GM23338 (cell line): ENCODE measurements around the gene RAD51B. TPM values are rescaled to one million over a fixed set of nuclear protein-coding genes. Genes with fewer than 3 reads are reported as not detected.

ENCODE experiments used
- ATAC-seq: fragments of 200-7000 bp; cut with Tn5 transposase; 3 replicates; pipeline ENCODE4 v1.9.1; 2020
- DNase-seq: peaks from one replicate; pipeline ENCODE4 v3.0.0-alpha.2; 2015; ENCODE audit warnings: low spot score
- H2AFZ ChIP-seq: fragments of 200-600 bp; sonication (generic); 2 replicates; pipeline ENCODE4 v1.8.0; 2016; ENCODE audit warnings: antibody characterized with exemption, mild to moderate bottlenecking, moderate library complexity
- H3F3A ChIP-seq: fragments of 200-600 bp; sonication (generic); replicated peaks from 2 replicates; pipeline ENCODE4 v1.8.0; 2017; ENCODE audit warnings: antibody characterized with exemption, mixed run types, low read depth
- H3K27ac ChIP-seq: fragments of 200-600 bp; sonication (generic); 2 replicates; pipeline ENCODE4 v1.6.1; 2016; ENCODE audit warnings: low read depth
- H3K27me3 ChIP-seq: fragments of 200-600 bp; sonication (generic); 2 replicates; pipeline ENCODE4 v1.8.0; 2016; ENCODE audit warnings: mild to moderate bottlenecking, mixed run types, moderate library complexity; ENCODE audit not compliant: insufficient read depth
- H3K36me3 ChIP-seq: fragments of 200-600 bp; sonication (generic); 2 replicates; pipeline ENCODE4 v1.8.0; 2016; ENCODE audit warnings: mild to moderate bottlenecking; ENCODE audit not compliant: insufficient read depth
- H3K4me1 ChIP-seq: fragments of 200-600 bp; sonication (generic); 2 replicates; pipeline ENCODE4 v1.8.0; 2016; ENCODE audit warnings: mild to moderate bottlenecking, moderate library complexity; ENCODE audit not compliant: insufficient read depth
- H3K4me2 ChIP-seq: fragments of 200-600 bp; sonication (generic); 2 replicates; pipeline ENCODE4 v1.7.1; 2017; ENCODE audit warnings: mixed run types
- H3K4me3 ChIP-seq: fragments of 200-600 bp; sonication (generic); 2 replicates; pipeline ENCODE4 v1.6.1; 2016; ENCODE audit warnings: mixed run types
- H3K79me2 ChIP-seq: fragments of 200-600 bp; sonication (generic); replicated peaks from 2 replicates; pipeline ENCODE4 v1.8.0; 2017; ENCODE audit warnings: mild to moderate bottlenecking; ENCODE audit not compliant: insufficient read depth
- H3K9me2 ChIP-seq: fragments of 200-600 bp; sonication (generic); 2 replicates; pipeline ENCODE4 v1.8.0; 2017; ENCODE audit not compliant: insufficient read depth
- H4K20me1 ChIP-seq: fragments of 200-600 bp; sonication (generic); replicated peaks from 2 replicates; pipeline ENCODE4 v1.8.0; 2017; ENCODE audit warnings: mild to moderate bottlenecking; ENCODE audit not compliant: insufficient read depth
- H3K27ac Mint-ChIP-seq: 2 replicates; pipeline ENCODE4 v1.8.0; 2020; ENCODE audit warnings: inconsistent platforms, mild to moderate bottlenecking, moderate library complexity, mixed read lengths
- H3K27me3 Mint-ChIP-seq: 3 replicates; pipeline ENCODE4 v1.8.0; 2022; ENCODE audit warnings: low read depth, mild to moderate bottlenecking, moderate library complexity, mixed read lengths, inconsistent platforms; ENCODE audit not compliant: insufficient read depth, poor library complexity
- H3K36me3 Mint-ChIP-seq: 3 replicates; pipeline ENCODE4 v1.8.0; 2021; ENCODE audit warnings: low read depth, mild to moderate bottlenecking, inconsistent platforms, moderate library complexity, mixed read lengths
- H3K4me1 Mint-ChIP-seq: 3 replicates; pipeline ENCODE4 v1.8.0; 2020; ENCODE audit warnings: mild to moderate bottlenecking, inconsistent platforms, mixed read lengths
- H3K4me3 Mint-ChIP-seq: 3 replicates; pipeline ENCODE4 v1.8.0; 2021; ENCODE audit warnings: moderate library complexity, mild to moderate bottlenecking, inconsistent platforms, mixed read lengths
- H3K9me3 Mint-ChIP-seq: 3 replicates; pipeline ENCODE4 v1.8.0; 2020; ENCODE audit warnings: moderate library complexity, mild to moderate bottlenecking, inconsistent platforms, mixed read lengths
- CREB1 ChIP-seq: fragments of 250-450 bp; sonication (Bioruptor Pico); IDR thresholded peaks from 2 replicates; pipeline ENCODE4 v1.5.0; 2020; ENCODE audit warnings: low read depth, mild to moderate bottlenecking, moderate library complexity
- CTCF ChIP-seq, 2 experiments: fragments of 200-600 bp in 1 of 2; sonication (generic) in 1 of 2; conservative IDR thresholded peaks; 2 replicates each; pipeline versions ENCODE4 v1.5.1 to v1.6.1; 2016 to 2017; ENCODE audit warnings: antibody characterized with exemption in 2 of 2, low read depth in 2 of 2, mild to moderate bottlenecking in 2 of 2, moderate library complexity in 1 of 2
- EZH2 ChIP-seq: fragments of 200-600 bp; sonication (generic); IDR thresholded peaks from one replicate; pipeline ENCODE4 v1.8.0; 2017; ENCODE audit warnings: antibody characterized with exemption, mild to moderate bottlenecking, low read depth; ENCODE audit not compliant: unreplicated experiment
- EZH2phosphoT487 ChIP-seq: fragments of 200-600 bp; sonication (generic); IDR thresholded peaks from one replicate; pipeline ENCODE4 v1.8.1; 2018; ENCODE audit warnings: antibody characterized with exemption; ENCODE audit not compliant: unreplicated experiment
- JUNB ChIP-seq: IDR thresholded peaks from one replicate; pipeline ENCODE4 v1.6.1; 2016; ENCODE audit warnings: antibody characterized with exemption; ENCODE audit not compliant: unreplicated experiment
- NANOG ChIP-seq: IDR thresholded peaks from 2 replicates; pipeline ENCODE4 v1.6.1; 2016; ENCODE audit warnings: antibody characterized with exemption, borderline replicate concordance
- POLR2AphosphoS5 ChIP-seq: IDR thresholded peaks from 2 replicates; pipeline ENCODE4 v1.6.1; 2016; ENCODE audit warnings: antibody characterized with exemption, low read depth
- REST ChIP-seq: IDR thresholded peaks from one replicate; pipeline ENCODE4 v1.6.1; 2018; ENCODE audit warnings: antibody characterized with exemption; ENCODE audit not compliant: unreplicated experiment
- STAT1 ChIP-seq: IDR thresholded peaks from one replicate; pipeline ENCODE4 v1.6.1; 2016; ENCODE audit warnings: antibody characterized with exemption; ENCODE audit not compliant: unreplicated experiment
- ZNF114 ChIP-seq: fragments of 250-450 bp; sonication (Bioruptor Pico); IDR thresholded peaks from 2 replicates; pipeline ENCODE4 v1.5.0; 2020; ENCODE audit warnings: mild to moderate bottlenecking, moderate library complexity
- ZNF331 ChIP-seq: fragments of 250-450 bp; sonication (Bioruptor Pico); IDR thresholded peaks from 2 replicates; pipeline ENCODE4 v1.5.0; 2020; ENCODE audit warnings: low read depth, mild to moderate bottlenecking, moderate library complexity
- ZNF462 ChIP-seq: fragments of 250-450 bp; sonication (Bioruptor Pico); IDR thresholded peaks from 2 replicates; pipeline ENCODE4 v1.5.0; 2020; ENCODE audit warnings: mild to moderate bottlenecking, moderate library complexity
- polyA plus RNA-seq: library from polyadenylated mRNA; unstranded; fragments of >200 nt; fragmentation: Nextera tagmentation; extraction: Ambion mirVana; gene quantifications from 2 replicates; pipeline ENCODE4 v1.2.1, GENCODE V29; 2016
- total RNA-seq: library from RNA; depleted of rRNA; stranded (reverse); fragments of >200 nt; shearing (Covaris generic); gene quantifications from 2 replicates; pipeline ENCODE4 v1.2.3, GENCODE V29; 2014
- TF ChIP-seq, protein P1 (sequence below): IDR thresholded peaks from 2 replicates; pipeline ENCODE4 v1.6.1; 2016; ENCODE audit warnings: antibody characterized with exemption

RAD51B gene
- total and polyA plus RNA-seq, 2 experiments from 2014 or later, result 15.7 to 29.1 TPM

- TF ChIP-seq NANOG, result no peak
- no peak for TF ChIP-seq JUNB
- TF ChIP-seq STAT1, result no peak
- no peak for TF ChIP-seq EZH2
- TF ChIP-seq ZNF462 (CRISPR knock-in tag), result no peak
- no peak for TF ChIP-seq POLR2AphosphoS5
- no peak for TF ChIP-seq REST
- no peak for TF ChIP-seq ZNF114 (CRISPR knock-in tag)
- TF ChIP-seq ZNF331, result no peak
- TF ChIP-seq EZH2phosphoT487, result no peak
- no peak for TF ChIP-seq CTCF (conservative IDR thresholded peaks at IDR 0.05; ENCODE audit: low read depth in 2 of 2)
- TF ChIP-seq, protein P1, sequence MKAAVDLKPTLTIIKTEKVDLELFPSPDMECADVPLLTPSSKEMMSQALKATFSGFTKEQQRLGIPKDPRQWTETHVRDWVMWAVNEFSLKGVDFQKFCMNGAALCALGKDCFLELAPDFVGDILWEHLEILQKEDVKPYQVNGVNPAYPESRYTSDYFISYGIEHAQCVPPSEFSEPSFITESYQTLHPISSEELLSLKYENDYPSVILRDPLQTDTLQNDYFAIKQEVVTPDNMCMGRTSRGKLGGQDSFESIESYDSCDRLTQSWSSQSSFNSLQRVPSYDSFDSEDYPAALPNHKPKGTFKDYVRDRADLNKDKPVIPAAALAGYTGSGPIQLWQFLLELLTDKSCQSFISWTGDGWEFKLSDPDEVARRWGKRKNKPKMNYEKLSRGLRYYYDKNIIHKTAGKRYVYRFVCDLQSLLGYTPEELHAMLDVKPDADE, result no peak
- TF ChIP-seq CREB1 (CRISPR knock-in tag), result no peak
- Mint-ChIP-seq H3K27me3 (peaks cover 2% of the 10 kb centered on the region), H3K4me3 (no peak overlapping the region), H3K4me1 (no peaks in the 10 kb centered on the region), H3K36me3 (peaks cover 3% of the 10 kb centered on the region), H3K27ac (no peak overlapping the region), H3K9me3 (peaks cover 3% of the 10 kb centered on the region)
- no peaks in the 10 kb centered on the region for H3K79me2 ChIP-seq
- no peaks in the 10 kb centered on the region for H3F3A ChIP-seq
- no peak overlapping the region for H3K27ac ChIP-seq
- H4K20me1 ChIP-seq, result no peaks in the 10 kb centered on the region
- H3K4me3 ChIP-seq, result no peak overlapping the region
- ATAC-seq (no peak), DNase-seq (no peak)
- no peaks in the 10 kb centered on the region for H3K36me3 ChIP-seq
- H3K27me3 ChIP-seq, result no peaks in the 10 kb centered on the region
- no peak overlapping the region for H3K4me2 ChIP-seq
- H3K9me2 ChIP-seq, result no peaks in the 10 kb centered on the region
- no peak overlapping the region for H2AFZ ChIP-seq
- no peaks in the 10 kb centered on the region for H3K4me1 ChIP-seq
These were observed 142.1 kb downstream of the RAD51B start for GRCh38 chr14:67961676-67962075.
